ENCODE measurements around the gene DNAJC5G. TPM values are rescaled to one million over a fixed set of nuclear protein-coding genes. Genes with fewer than 3 reads are reported as not detected.
"Not testable (repeated sequence)": the region's sequence is repeated elsewhere in the genome, so short reads cannot be mapped to it uniquely, and the experiment has no call there.

The DNAJC5G gene
- total and polyA plus RNA-seq, 2 of the 13 experiments (the other 11 are each of a cell fraction or from before 2014, with no cell fraction given) = 0.05 TPM; not detected in 1

GRCh38 chr2:27316655-27317412 lies 41.6 kb downstream of the DNAJC5G start:
- WGBS (ENCODE audit: low lambda C conversion rate) = 76% methylated on average over 8 of the region's 12 CpGs
- Histone ChIP-seq H3K27ac (ENCODE audit: extremely low read length, insufficient read depth, low read length) (no peak overlapping the region), H3K79me2 (ENCODE audit: insufficient read depth, low read length) (peaks cover 6% of the 10 kb centered on the region), H3K9ac (ENCODE audit: insufficient read depth, low read depth, low read length) (no peak overlapping the region), H2AFZ (ENCODE audit: low read length) (no peak overlapping the region), H3K36me3 (replicated peaks in 1 of 2; ENCODE audit: control insufficient read depth in 1 of 2, insufficient read depth in 2 of 2, low read length in 2 of 2) (no peaks in the 10 kb centered on the region; a peak in 1 of 5 replicates), H3K9me3 (ENCODE audit: low read length) (no peaks in the 10 kb centered on the region), H4K20me1 (ENCODE audit: insufficient read depth, low read length) (no peaks in the 10 kb centered on the region), H3K4me3 (replicated peaks in 1 of 3; ENCODE audit: insufficient read depth in 1 of 3, low read depth in 2 of 3, low read length in 3 of 3) (no peak overlapping the region), H3K4me1 (ENCODE audit: insufficient read depth, low read length) (peaks cover 42% of the 10 kb centered on the region), H3K4me2 (ENCODE audit: low read depth, low read length) (no peak overlapping the region), H3K27me3 (ENCODE audit: control insufficient read depth in 1 of 2, insufficient read depth in 2 of 2, low read length in 2 of 2) (no peaks in the 10 kb centered on the region)
- intact Hi-C loops (cut with micrococcal nuclease; ENCODE audit: unreplicated experiment) = no loop called here
- DNase-seq (ENCODE audit: low spot score) (no peak), FAIRE-seq (no peak), ATAC-seq (no peak)
- 0 out of 2 replicates have a peak, but pooled peaks have one; percentile 28 for TF ChIP-seq ZNF891 (CRISPR knock-in tag; IDR thresholded peaks at IDR 0.05)
- peak; percentile 10; the same call in 1 of the 2 replicates for TF ChIP-seq LCORL (IDR thresholded peaks at IDR 0.05)
- no peak for TF ChIP-seq LCORL (CRISPR knock-in tag; IDR thresholded peaks at IDR 0.05)
- TF ChIP-seq TFAP4 (IDR thresholded peaks at IDR 0.05; ENCODE audit: borderline replicate concordance, low read depth) = no peak
- TF ChIP-seq, protein P1, sequence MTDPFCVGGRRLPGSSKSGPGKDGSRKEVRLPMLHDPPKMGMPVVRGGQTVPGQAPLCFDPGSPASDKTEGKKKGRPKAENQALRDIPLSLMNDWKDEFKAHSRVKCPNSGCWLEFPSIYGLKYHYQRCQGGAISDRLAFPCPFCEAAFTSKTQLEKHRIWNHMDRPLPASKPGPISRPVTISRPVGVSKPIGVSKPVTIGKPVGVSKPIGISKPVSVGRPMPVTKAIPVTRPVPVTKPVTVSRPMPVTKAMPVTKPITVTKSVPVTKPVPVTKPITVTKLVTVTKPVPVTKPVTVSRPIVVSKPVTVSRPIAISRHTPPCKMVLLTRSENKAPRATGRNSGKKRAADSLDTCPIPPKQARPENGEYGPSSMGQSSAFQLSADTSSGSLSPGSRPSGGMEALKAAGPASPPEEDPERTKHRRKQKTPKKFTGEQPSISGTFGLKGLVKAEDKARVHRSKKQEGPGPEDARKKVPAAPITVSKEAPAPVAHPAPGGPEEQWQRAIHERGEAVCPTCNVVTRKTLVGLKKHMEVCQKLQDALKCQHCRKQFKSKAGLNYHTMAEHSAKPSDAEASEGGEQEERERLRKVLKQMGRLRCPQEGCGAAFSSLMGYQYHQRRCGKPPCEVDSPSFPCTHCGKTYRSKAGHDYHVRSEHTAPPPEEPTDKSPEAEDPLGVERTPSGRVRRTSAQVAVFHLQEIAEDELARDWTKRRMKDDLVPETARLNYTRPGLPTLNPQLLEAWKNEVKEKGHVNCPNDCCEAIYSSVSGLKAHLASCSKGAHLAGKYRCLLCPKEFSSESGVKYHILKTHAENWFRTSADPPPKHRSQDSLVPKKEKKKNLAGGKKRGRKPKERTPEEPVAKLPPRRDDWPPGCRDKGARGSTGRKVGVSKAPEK (CRISPR knock-in tag; IDR thresholded peaks at IDR 0.05; ENCODE audit: borderline replicate concordance) = no peak
- TF ChIP-seq E2F1 (CRISPR knock-in tag; IDR thresholded peaks at IDR 0.05) = no peak
- ChIA-PET POLR2A (interaction anchor here (1.0 to 1.5 kb wide), 3 partner anchors 9 to 53 kb away, joined by 3 to 6 read pairs (median 5); partner anchors contain the start of genes EIF2B4 and UCN), CTCF (ENCODE audit: low intra/inter-chr PET ratio, low total read pairs) (no interaction called here)
- BruUV-seq (replicated peaks) = no TSS peak
- in situ Hi-C loops (cut with HindIII; ENCODE audit: extremely low pct_ligation_motif_present, low pct_unique_long_range_greater_than_20kb) = no loop called here

DNA sequence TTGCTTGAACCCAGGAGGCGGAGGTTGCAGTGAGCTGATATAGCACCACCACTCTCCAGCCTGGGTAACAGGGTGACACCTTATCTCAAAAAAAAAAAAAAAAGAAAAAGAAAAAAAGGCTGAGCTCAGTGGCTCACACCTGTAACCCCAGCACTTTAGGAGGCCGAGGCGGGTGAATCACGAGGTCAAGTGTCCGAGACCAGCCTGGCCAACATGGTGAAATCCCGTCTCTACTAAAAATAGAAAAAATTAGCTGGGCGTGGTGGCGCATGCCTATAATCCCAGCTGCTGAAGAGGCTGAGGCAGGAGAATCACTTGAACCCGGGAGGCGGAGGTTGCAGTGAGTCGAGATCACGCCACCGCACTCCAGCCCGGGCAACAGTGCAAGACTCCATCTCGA lies 44.6 kb downstream of the DNAJC5G start:
- H2AFZ ChIP-seq (ENCODE audit: low read length); H3K9ac ChIP-seq (ENCODE audit: insufficient read depth, low read depth, low read length); H3K27ac ChIP-seq (ENCODE audit: extremely low read length, insufficient read depth, low read length); ATAC-seq; intact Hi-C loops (cut with micrococcal nuclease; ENCODE audit: unreplicated experiment); H4K20me1 ChIP-seq (ENCODE audit: insufficient read depth, low read length); H3K4me2 ChIP-seq (ENCODE audit: low read depth, low read length); H3K9me3 ChIP-seq (ENCODE audit: low read length); H3K27me3 ChIP-seq (ENCODE audit: control insufficient read depth in 1 of 2, insufficient read depth in 2 of 2, low read length in 2 of 2); FAIRE-seq; H3K4me3 ChIP-seq (replicated peaks in 1 of 3; ENCODE audit: insufficient read depth in 1 of 3, low read depth in 2 of 3, low read length in 3 of 3); H3K36me3 ChIP-seq (replicated peaks in 1 of 2; ENCODE audit: control insufficient read depth in 1 of 2, insufficient read depth in 2 of 2, low read length in 2 of 2); DNase-seq (ENCODE audit: low spot score); BruUV-seq (replicated peaks): not testable (repeated sequence)
- ChIA-PET POLR2A (interaction anchor here (1.4 to 5.0 kb wide), 4 partner anchors 17 to 90 kb away, joined by 5 to 52 read pairs (median 10); partner anchors contain the start of genes EIF2B4, GTF3C2 and PPM1G), CTCF (ENCODE audit: low intra/inter-chr PET ratio, low total read pairs) (interaction anchor here (0.6 to 1.9 kb wide), 3 partner anchors 9 to 50 kb away, joined by 3 to 15 read pairs (median 8); partner anchors contain the start of genes EIF2B4 and SNX17)
- in situ Hi-C loops (cut with HindIII; ENCODE audit: extremely low pct_ligation_motif_present, low pct_unique_long_range_greater_than_20kb) = loop anchor here (5.0 kb wide), 1 partner anchor 52 kb away; the partner anchor contains the start of genes EIF2B4 and SNX17
- peaks cover 25% of the 10 kb centered on the region for H3K79me2 ChIP-seq (ENCODE audit: insufficient read depth, low read length)
- peaks cover 40% of the 10 kb centered on the region for H3K4me1 ChIP-seq (ENCODE audit: insufficient read depth, low read length)
- WGBS (ENCODE audit: low lambda C conversion rate) = 97% methylated on average over 15 of the region's 15 CpGs
